Upper lobe of left lung (tissue), 6 donors: ENCODE results near the gene PCDHA11. TPM values are rescaled to one million over a fixed set of nuclear protein-coding genes. Genes with fewer than 3 reads are reported as not detected.
A peak's percentile ranks its signal among the peaks of the same experiment; 100 is the strongest.
"Not testable (repeated sequence)": the region's sequence is repeated elsewhere in the genome, so short reads cannot be mapped to it uniquely, and the experiment has no call there.

Source experiments
- ATAC-seq, 2 donors: fragments of 200-7000 bp; cut with Tn5 transposase; one replicate each; pipeline ENCODE4 v1.9.1; 2022; ENCODE audit warnings: mild to moderate bottlenecking in 2 of 2, moderate library complexity in 2 of 2; ENCODE audit not compliant: low FRiP score in 2 of 2
- DNase-seq, 2 donors: peaks; one replicate each; pipeline ENCODE4 v3.0.0-alpha.2; 2019 to 2020
- H3K27ac ChIP-seq, 4 donors: fragments of 200-600 bp; sonication (generic); one replicate each; pipeline ENCODE4 v1.5.1; 2016 to 2019
- H3K27me3 ChIP-seq, 4 donors: fragments of 200-600 bp; sonication (generic); one replicate each; pipeline ENCODE4 v1.5.1; 2017 to 2019
- H3K36me3 ChIP-seq, 4 donors: fragments of 200-600 bp; sonication (generic); one replicate each; pipeline ENCODE4 v1.5.1; 2016 to 2019
- H3K4me1 ChIP-seq, 4 donors: fragments of 200-600 bp; sonication (generic); one replicate each; pipeline ENCODE4 v1.5.1; 2018 to 2019
- H3K4me3 ChIP-seq, 4 donors: fragments of 200-600 bp; sonication (generic); one replicate each; pipeline ENCODE4 v1.5.1; 2017 to 2019; ENCODE audit warnings: mild to moderate bottlenecking in 2 of 4, moderate library complexity in 1 of 4
- H3K9me3 ChIP-seq, 4 donors: fragments of 200-600 bp; sonication (generic); one replicate each; pipeline ENCODE4 v1.5.1; 2018 to 2019
- EP300 ChIP-seq, 4 donors: sonication (generic); formaldehyde crosslinking; IDR thresholded peaks; one replicate each; pipeline ENCODE4 v1.5.1; 2017; ENCODE audit warnings: antibody characterized with exemption in 4 of 4, control low read depth in 2 of 4
- POLR2A ChIP-seq, 4 donors: fragments of 450-650 bp; IDR thresholded peaks; one replicate each; pipeline ENCODE4 v1.5.1; 2016 to 2017; ENCODE audit warnings: antibody characterized with exemption in 4 of 4, mild to moderate bottlenecking in 2 of 4
- POLR2AphosphoS5 ChIP-seq, 2 donors: sonication (generic); formaldehyde crosslinking; IDR thresholded peaks; one replicate each; pipeline ENCODE4 v1.5.1; 2017; ENCODE audit warnings: antibody characterized with exemption in 2 of 2
- WGBS, 2 donors: methylation state at CpG; one replicate each; pipeline ENCODE4 v1.1.5; 2017 to 2018; 5-methylcytosine and 5-hydroxymethylcytosine counted together
- total RNA-seq, 6 donors: library from RNA; depleted of rRNA in 4 of 6; stranded (reverse); fragments of >200 nt in 4 of 6; gene quantifications; one replicate each; pipeline versions ENCODE4 v1.1.0 to v1.2.1, GENCODE V29; 2016 to 2021
- TF ChIP-seq, protein P1 (sequence below), 6 experiments: fragments of 450-650 bp in 4 of 6; fragments of 200-600 bp in 2 of 6; sonication (generic) in 2 of 6; IDR thresholded peaks; one replicate each; pipeline ENCODE4 v1.5.1; 2016 to 2019; ENCODE audit warnings: antibody characterized with exemption in 6 of 6
- donor health status: DM: no; HTN: no; CAD: no; lungs with moderate emphysema.
- donor health status: DM: no; HTN: yes; CAD: no; lungs with severe emphysema.

PCDHA11 gene
- total RNA-seq, 6 donors from 2014 or later, result 0.61 to 5.2 (median 1.9) TPM

DNA sequence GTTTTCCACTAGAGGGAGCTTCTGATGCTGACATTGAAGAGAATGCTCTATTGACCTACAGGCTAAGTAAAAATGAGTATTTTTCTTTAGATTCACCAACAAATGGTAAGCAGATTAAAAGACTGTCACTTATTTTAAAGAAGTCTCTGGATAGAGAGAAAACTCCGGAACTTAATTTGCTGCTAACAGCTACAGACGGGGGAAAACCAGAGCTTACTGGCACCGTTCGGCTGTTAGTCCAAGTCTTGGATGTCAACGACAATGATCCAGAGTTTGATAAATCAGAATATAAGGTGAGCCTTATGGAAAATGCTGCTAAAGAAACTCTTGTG, 764 bp downstream of the PCDHA11 start:
- WGBS, 2 donors, result 66 to 67% methylated on average over 5 of the region's 5 CpGs
- no peak for DNase-seq
- no peaks in the 10 kb centered on the region for H3K27me3 ChIP-seq
- no peak for ATAC-seq
- no peak overlapping the region for H3K4me3 ChIP-seq
- TF ChIP-seq EP300 (IDR thresholded peaks at IDR 0.05) (no peak), POLR2A (IDR thresholded peaks at IDR 0.05) (no peak), POLR2AphosphoS5 (IDR thresholded peaks at IDR 0.05) (no peak)
- TF ChIP-seq, protein P1, sequence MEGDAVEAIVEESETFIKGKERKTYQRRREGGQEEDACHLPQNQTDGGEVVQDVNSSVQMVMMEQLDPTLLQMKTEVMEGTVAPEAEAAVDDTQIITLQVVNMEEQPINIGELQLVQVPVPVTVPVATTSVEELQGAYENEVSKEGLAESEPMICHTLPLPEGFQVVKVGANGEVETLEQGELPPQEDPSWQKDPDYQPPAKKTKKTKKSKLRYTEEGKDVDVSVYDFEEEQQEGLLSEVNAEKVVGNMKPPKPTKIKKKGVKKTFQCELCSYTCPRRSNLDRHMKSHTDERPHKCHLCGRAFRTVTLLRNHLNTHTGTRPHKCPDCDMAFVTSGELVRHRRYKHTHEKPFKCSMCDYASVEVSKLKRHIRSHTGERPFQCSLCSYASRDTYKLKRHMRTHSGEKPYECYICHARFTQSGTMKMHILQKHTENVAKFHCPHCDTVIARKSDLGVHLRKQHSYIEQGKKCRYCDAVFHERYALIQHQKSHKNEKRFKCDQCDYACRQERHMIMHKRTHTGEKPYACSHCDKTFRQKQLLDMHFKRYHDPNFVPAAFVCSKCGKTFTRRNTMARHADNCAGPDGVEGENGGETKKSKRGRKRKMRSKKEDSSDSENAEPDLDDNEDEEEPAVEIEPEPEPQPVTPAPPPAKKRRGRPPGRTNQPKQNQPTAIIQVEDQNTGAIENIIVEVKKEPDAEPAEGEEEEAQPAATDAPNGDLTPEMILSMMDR (IDR thresholded peaks at IDR 0.05), result no peak
- H3K27ac ChIP-seq, result no peak overlapping the region
- H3K36me3 ChIP-seq, result no peaks in the 10 kb centered on the region
- H3K4me1 ChIP-seq, result no peaks in the 10 kb centered on the region
- H3K9me3 ChIP-seq, result peaks cover 0 to 32% (median 26%) of the 10 kb centered on the region in 4 donors

GRCh38 chr5:140870221-140871201, 1.8 kb downstream of the PCDHA11 start:
- H3K27ac ChIP-seq, result no peak overlapping the region
- peaks cover 0 to 40% (median 28%) of the 10 kb centered on the region in 4 donors for H3K9me3 ChIP-seq
- TF ChIP-seq POLR2AphosphoS5 (IDR thresholded peaks at IDR 0.05), result no peak
- TF ChIP-seq, protein P1 (IDR thresholded peaks at IDR 0.05), result no peak
- no peak for TF ChIP-seq POLR2A (IDR thresholded peaks at IDR 0.05)
- TF ChIP-seq EP300 (IDR thresholded peaks at IDR 0.05), result no peak
- H3K4me1 ChIP-seq, result no peaks in the 10 kb centered on the region
- no peak overlapping the region for H3K4me3 ChIP-seq
- WGBS, 2 donors, result 48 to 64% methylated on average over 37 to 57 of the region's 114 CpGs
- ATAC-seq, result no peak
- no peaks in the 10 kb centered on the region for H3K27me3 ChIP-seq
- no peaks in the 10 kb centered on the region for H3K36me3 ChIP-seq
- DNase-seq, result peak in 1 of 2 donors; percentile 84

DNA sequence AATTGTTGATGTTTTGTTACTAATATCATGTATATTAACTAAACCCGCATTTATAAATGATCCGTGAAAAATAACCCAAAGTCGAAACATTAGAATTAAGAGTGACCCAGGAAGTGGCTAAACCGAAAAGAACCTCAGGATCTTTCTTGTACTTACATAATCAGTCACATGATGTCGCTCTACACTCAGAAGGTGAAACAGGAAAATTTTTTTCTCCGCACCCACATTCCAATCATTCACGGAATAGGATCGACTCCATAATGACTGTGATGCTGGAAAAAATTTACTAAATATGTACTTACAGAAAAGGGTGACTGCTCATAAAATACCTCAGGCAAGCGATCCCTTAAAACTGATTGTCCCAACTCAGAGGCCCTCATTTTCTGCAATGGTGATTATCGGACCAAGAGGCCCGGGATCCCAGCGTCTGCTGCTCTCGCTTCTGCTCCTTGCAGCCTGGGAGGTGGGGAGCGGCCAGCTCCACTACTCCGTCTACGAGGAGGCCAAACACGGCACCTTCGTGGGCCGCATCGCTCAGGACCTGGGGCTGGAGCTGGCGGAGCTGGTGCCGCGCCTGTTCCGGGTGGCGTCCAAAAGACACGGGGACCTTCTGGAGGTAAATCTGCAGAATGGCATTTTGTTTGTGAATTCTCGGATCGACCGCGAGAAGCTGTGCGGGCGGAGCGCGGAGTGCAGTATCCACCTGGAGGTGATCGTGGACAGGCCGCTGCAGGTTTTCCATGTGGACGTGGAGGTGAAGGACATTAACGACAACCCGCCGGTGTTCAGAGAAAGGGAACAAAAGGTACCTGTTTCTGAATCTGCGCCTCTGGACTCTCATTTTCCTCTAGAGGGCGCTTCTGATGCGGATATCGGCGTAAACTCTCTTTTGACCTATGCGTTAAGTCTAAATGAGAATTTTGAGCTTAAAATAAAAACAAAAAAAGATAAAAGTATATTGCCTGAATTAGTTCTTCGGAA, 6.6 kb downstream of the PCDHA11 start, which contains the start of gene PCDHA12:
PCDHA12 (plus strand) TSS at position 224 of the 981 bp plus-strand sequence; CDS start at position 389, 165 bp downstream.
- no peaks in the 10 kb centered on the region for H3K27me3 ChIP-seq
- peak in 1 of 2 donors; percentile 53 for ATAC-seq

GRCh38 chr5:140876541-140877261, 7.9 kb downstream of the PCDHA11 start:
- 53 to 60% methylated on average over 40 to 79 of the region's 80 CpGs for WGBS, 2 donors
- H3K36me3 ChIP-seq, ATAC-seq, H3K27me3 ChIP-seq, H3K27ac ChIP-seq, H3K4me1 ChIP-seq, H3K4me3 ChIP-seq: not testable (repeated sequence)
- peak in 1 of 2 donors; percentile 85 for DNase-seq
- peaks cover 0 to 23% (median 21%) of the 10 kb centered on the region in 4 donors for H3K9me3 ChIP-seq

More for the DNA sequence above, 6.6 kb downstream of the PCDHA11 start, which contains the start of gene PCDHA12:
- peak; percentile 22 to 46 for DNase-seq
- Histone ChIP-seq H3K27ac (peak within 1 kb of the TSS in 2 of 4 donors; percentile 16 to 41), H3K9me3 (peaks cover 0 to 33% (median 29%) of the 10 kb centered on the region in 4 donors), H3K4me1 (no peaks in the 10 kb centered on the region), H3K36me3 (no peaks in the 10 kb centered on the region), H3K4me3 (peak within 1 kb of the TSS in 3 of 4 donors; percentile 18 to 31 (median 30))
- 24% methylated on average over 30 to 47 of the region's 47 CpGs for WGBS, 2 donors
- TF ChIP-seq, protein P1 (IDR thresholded peaks at IDR 0.05), result peak in 2 of 6 experiments; percentile 12 to 14
- TF ChIP-seq EP300 (IDR thresholded peaks at IDR 0.05) (no peak), POLR2AphosphoS5 (IDR thresholded peaks at IDR 0.05) (no peak), POLR2A (IDR thresholded peaks at IDR 0.05) (no peak)
